Measurements from ENCODE around the gene SMIM17. TPM values are rescaled to one million over a fixed set of nuclear protein-coding genes. Genes with fewer than 3 reads are reported as not detected.

The SMIM17 gene
- total and polyA plus RNA-seq, 4 donors = 0.10 to 0.94 (median 0.27) TPM

GRCh38 chr19:56595548-56595899 lies 47.4 kb upstream of the SMIM17 start:
- Histone ChIP-seq H3K27ac (ENCODE audit: low read depth in 1 of 2, low read length in 1 of 2) (peak overlapping the region; percentile 20 to 45), H3K4me3 (peak overlapping the region; percentile 91), H3K36me3 (ENCODE audit: control insufficient read depth in 4 of 4, insufficient read depth in 4 of 4, low read length in 4 of 4) (peaks cover 0 to 18% (median 8%) of the 10 kb centered on the region in 4 donors), H3K27me3 (ENCODE audit: control insufficient read depth in 3 of 3, insufficient read depth in 3 of 3, low read length in 2 of 3) (no peaks in the 10 kb centered on the region), H3K9me3 (ENCODE audit: control insufficient read depth in 4 of 4, insufficient read depth in 3 of 4, low read length in 3 of 4) (peaks cover 0 to 5% (median 3%) of the 10 kb centered on the region in 4 donors), H3K9ac (ENCODE audit: insufficient read depth in 1 of 2, low read length in 2 of 2) (peak overlapping the region; percentile 80 to 94), H3K4me1 (ENCODE audit: control insufficient read depth in 5 of 5, insufficient read depth in 5 of 5, low read length in 5 of 5) (peaks cover 0 to 8% (median 4%) of the 10 kb centered on the region in 5 donors)
- no peak for DNase-seq
- ATAC-seq (ENCODE audit: insufficient read depth, low FRiP score) = peak; percentile 25
- TF ChIP-seq CTCF (IDR thresholded peaks at IDR 0.05; ENCODE audit: control extremely low read depth, extremely low read depth) = no peak
- WGBS, 2 donors = 0 to 1% methylated on average over 4 of the region's 4 CpGs

- Histone ChIP-seq H3K9me3 (ENCODE audit: control insufficient read depth in 4 of 4, insufficient read depth in 3 of 4, low read length in 3 of 4) (peaks cover 0 to 11% (median 8%) of the 10 kb centered on the region in 4 donors), H3K4me1 (ENCODE audit: control insufficient read depth in 5 of 5, insufficient read depth in 5 of 5, low read length in 5 of 5) (peaks cover 0 to 15% (median 4%) of the 10 kb centered on the region in 5 donors), H3K36me3 (ENCODE audit: control insufficient read depth in 4 of 4, insufficient read depth in 4 of 4, low read length in 4 of 4) (peaks cover 0 to 28% (median 16%) of the 10 kb centered on the region in 4 donors), H3K9ac (ENCODE audit: insufficient read depth in 1 of 2, low read length in 2 of 2) (no peak overlapping the region), H3K27me3 (ENCODE audit: control insufficient read depth in 3 of 3, insufficient read depth in 3 of 3, low read length in 2 of 3) (no peaks in the 10 kb centered on the region), H3K27ac (ENCODE audit: low read depth in 1 of 2, low read length in 1 of 2) (no peak overlapping the region), H3K4me3 (no peak overlapping the region)
- TF ChIP-seq CTCF (IDR thresholded peaks at IDR 0.05; ENCODE audit: control extremely low read depth, extremely low read depth) = no peak
- 62 to 82% methylated on average over 4 of the region's 4 CpGs for WGBS, 2 donors
- DNase-seq = no peak
- ATAC-seq (ENCODE audit: insufficient read depth, low FRiP score) = no peak
Observed at GRCh38 chr19:56596676-56597075, 46.3 kb upstream of the SMIM17 start.

- no peak overlapping the region for H3K9ac ChIP-seq (ENCODE audit: insufficient read depth in 1 of 2, low read length in 2 of 2)
- no peak for ATAC-seq (ENCODE audit: insufficient read depth, low FRiP score)
- DNase-seq = no peak
- H3K4me3 ChIP-seq = no peak overlapping the region
- no peak for TF ChIP-seq CTCF (IDR thresholded peaks at IDR 0.05; ENCODE audit: control extremely low read depth, extremely low read depth)
- H3K9me3 ChIP-seq (ENCODE audit: control insufficient read depth in 4 of 4, insufficient read depth in 3 of 4, low read length in 3 of 4) = peaks cover 0 to 12% (median 9%) of the 10 kb centered on the region in 4 donors
- WGBS, 2 donors = 95 to 96% methylated on average over 4 of the region's 4 CpGs
- H3K36me3 ChIP-seq (ENCODE audit: control insufficient read depth in 4 of 4, insufficient read depth in 4 of 4, low read length in 4 of 4) = peaks cover 0 to 34% (median 18%) of the 10 kb centered on the region in 4 donors
- H3K27me3 ChIP-seq (ENCODE audit: control insufficient read depth in 3 of 3, insufficient read depth in 3 of 3, low read length in 2 of 3) = no peaks in the 10 kb centered on the region
- peaks cover 0 to 16% (median 4%) of the 10 kb centered on the region in 5 donors for H3K4me1 ChIP-seq (ENCODE audit: control insufficient read depth in 5 of 5, insufficient read depth in 5 of 5, low read length in 5 of 5)
- H3K27ac ChIP-seq (ENCODE audit: low read depth in 1 of 2, low read length in 1 of 2) = no peak overlapping the region
Observed at GRCh38 chr19:56597696-56598095, 45.3 kb upstream of the SMIM17 start.

- ATAC-seq (ENCODE audit: insufficient read depth, low FRiP score) (no peak), DNase-seq (no peak)
- Histone ChIP-seq H3K27ac (ENCODE audit: low read depth in 1 of 2, low read length in 1 of 2) (no peak overlapping the region), H3K36me3 (ENCODE audit: control insufficient read depth in 4 of 4, insufficient read depth in 4 of 4, low read length in 4 of 4) (peaks cover 0 to 61% (median 27%) of the 10 kb centered on the region in 4 donors), H3K27me3 (ENCODE audit: control insufficient read depth in 3 of 3, insufficient read depth in 3 of 3, low read length in 2 of 3) (no peaks in the 10 kb centered on the region), H3K4me3 (no peak overlapping the region), H3K9ac (ENCODE audit: insufficient read depth in 1 of 2, low read length in 2 of 2) (no peak overlapping the region), H3K9me3 (ENCODE audit: control insufficient read depth in 4 of 4, insufficient read depth in 3 of 4, low read length in 3 of 4) (peaks cover 0 to 28% (median 22%) of the 10 kb centered on the region in 4 donors), H3K4me1 (ENCODE audit: control insufficient read depth in 5 of 5, insufficient read depth in 5 of 5, low read length in 5 of 5) (peaks cover 0 to 11% (median 0%) of the 10 kb centered on the region in 5 donors)
- WGBS, 2 donors = 95 to 100% methylated on average over 3 of the region's 3 CpGs
- TF ChIP-seq CTCF (IDR thresholded peaks at IDR 0.05; ENCODE audit: control extremely low read depth, extremely low read depth) = no peak
Observed at GRCh38 chr19:56601375-56601774, 41.6 kb upstream of the SMIM17 start.
